DMS153 (cell line): ENCODE measurements around the gene CALR.

ENCODE experiments used
- DNase-seq: peaks from one replicate; lab custom pipeline; 2025; lab: John Stamatoyannopoulos, UW

The CALR gene

DNA sequence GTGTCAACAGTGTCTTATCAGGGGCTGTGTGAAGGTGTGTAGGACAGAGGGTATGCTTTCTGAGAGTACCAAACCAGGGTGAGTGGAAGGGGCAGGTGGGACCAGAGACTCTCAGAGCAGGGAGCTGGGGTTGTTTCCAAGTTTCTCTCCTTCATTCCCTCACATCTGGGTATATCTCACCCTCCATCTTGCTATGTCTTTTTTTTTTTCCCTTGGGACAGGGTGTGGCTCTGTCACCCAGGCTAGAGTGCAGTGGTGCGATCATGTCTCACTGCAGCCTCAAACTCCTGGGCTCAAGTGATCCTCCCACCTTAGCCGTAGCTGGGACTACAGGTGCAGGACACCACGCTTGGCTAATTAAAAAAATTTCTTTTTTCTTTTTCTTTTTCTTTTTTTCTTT is 41.6 kb downstream of the CALR start:
- DNase-seq: no peak

GRCh38 chr19:12982648-12983047 is 44.2 kb downstream of the CALR start:
- DNase-seq: no peak

GRCh38 chr19:12983091-12983490 is 44.7 kb downstream of the CALR start:
- DNase-seq: no peak

GRCh38 chr19:12983542-12984142 is 45.2 kb downstream of the CALR start:
- peak; percentile 24 for DNase-seq

DNA sequence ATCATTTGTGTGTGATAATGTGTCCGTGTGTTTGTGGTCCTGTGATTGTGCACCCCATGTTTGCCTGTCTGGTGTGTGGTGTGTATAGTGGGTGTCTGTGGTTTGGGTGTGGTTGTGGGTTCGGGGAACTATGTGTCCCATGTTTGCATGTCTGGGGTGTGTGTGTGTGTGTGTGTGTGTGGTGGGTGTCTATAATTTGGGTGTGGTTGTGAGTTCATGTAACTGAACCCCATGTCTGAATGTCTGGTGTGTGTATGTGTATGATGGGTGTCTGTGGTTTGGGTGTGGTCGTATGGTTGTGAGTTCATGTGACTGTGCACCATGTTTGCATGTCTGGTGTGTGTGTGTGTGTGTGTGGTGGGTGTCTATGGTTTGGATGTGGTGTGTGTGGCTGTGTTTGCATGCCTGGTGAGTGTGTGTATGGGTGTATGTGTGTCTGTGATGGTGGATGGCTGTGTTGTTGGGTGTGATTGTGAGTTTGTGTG is 45.8 kb downstream of the CALR start:
- no peak for DNase-seq

- DNase-seq: no peak
Measured at GRCh38 chr19:12984683-12985048, 46.3 kb downstream of the CALR start.

GRCh38 chr19:12985049-12985776 is 46.8 kb downstream of the CALR start:
- no peak for DNase-seq

- DNase-seq: no peak
Measured at GRCh38 chr19:12986726-12987125, 48.3 kb downstream of the CALR start.

GRCh38 chr19:12987190-12987589 is 48.8 kb downstream of the CALR start:
- no peak for DNase-seq

DNA sequence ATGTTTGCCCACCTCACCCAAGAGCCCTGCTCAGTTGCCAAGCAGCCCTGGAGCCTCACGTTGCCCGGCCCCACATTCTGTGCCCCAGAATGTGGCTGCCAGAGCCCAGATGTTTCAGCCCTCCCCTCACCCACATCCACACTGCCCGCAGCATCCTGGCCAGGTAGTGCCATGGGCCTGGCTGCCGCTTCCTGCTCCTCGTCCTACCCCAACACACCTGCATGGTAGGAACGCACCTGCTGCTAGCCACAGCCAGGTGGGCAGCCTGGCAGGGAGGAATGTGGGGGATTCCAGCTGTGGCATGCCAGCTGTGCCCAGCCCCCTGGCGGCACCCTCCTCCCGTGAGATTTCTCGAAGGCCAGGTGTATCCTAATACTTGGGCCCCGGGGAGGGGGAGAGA is 49.4 kb downstream of the CALR start:
- no peak for DNase-seq

DNA sequence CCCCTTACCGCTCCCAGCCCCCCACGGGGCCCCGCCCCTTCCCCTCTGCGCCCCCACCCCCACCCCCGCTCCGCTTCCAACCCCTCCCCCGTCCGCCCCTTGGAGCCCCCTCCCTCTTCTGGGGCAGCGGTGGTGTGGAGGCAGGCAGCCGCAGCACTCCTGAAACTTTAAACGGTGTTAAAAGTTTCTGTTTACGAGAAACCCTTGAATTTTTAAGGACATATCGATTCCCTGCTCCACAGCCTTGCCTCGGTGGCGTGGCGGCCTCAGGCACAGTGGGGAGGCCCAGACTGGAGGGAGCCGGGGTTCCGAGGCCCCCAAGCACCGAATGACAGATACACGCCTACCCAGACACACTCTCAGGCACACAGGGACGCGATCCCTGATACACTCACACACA is 52.0 kb downstream of the CALR start:
- no peak for DNase-seq

DNA sequence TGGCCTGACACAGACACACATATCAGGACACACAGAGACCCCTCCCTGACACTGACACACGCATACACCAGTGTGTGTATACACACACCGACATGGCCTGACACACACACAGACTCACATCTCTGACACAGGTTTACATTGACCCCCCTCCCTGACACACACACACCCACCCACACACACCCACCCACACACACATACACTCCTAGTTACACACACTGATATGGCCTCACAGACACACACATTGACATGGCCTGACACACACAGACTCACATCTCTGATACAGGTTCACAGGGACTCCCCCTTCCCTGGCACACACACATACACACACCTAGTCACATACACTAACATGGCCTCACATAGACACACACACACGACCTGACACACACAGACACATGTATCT is 52.4 kb downstream of the CALR start:
- no peak for DNase-seq

GRCh38 chr19:12991296-12991695 is 52.9 kb downstream of the CALR start:
- no peak for DNase-seq

- no peak for DNase-seq
Measured at GRCh38 chr19:12992729-12993128, 54.3 kb downstream of the CALR start.

DNA sequence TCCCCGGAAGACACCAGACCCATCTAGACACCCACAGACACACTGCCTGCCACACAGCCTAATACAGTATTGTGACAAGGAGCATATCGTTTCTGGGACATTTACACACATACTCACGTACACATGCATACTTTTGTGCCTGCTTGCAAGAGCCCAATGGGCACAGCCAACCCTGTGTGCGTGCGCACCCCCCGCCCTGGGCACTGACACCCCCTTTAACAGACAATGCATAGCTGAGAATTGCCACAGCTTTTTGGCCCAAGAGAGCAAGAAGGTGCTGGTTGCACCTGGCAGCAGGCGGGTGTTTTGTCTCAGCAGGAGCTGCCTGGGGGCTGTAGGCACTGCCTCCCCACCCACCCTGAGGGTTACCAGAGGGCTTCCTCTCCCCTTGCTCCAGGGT is 55.2 kb downstream of the CALR start:
- no peak for DNase-seq
